DND-41 (cell line): ENCODE measurements around the gene MLF1.

ENCODE experiments used
- ATAC-seq: fragments of 200-7000 bp; cut with Tn5 transposase; 3 replicates; pipeline ENCODE4 v1.9.1; 2021; ENCODE audit warnings: low read depth; ENCODE audit not compliant: insufficient read depth
- DNase-seq: peaks from one replicate; pipeline ENCODE4 v3.0.0-alpha.2; 2020
- H2AFZ ChIP-seq: 2 replicates; pipeline ENCODE4 v1.6.0; 2012; ENCODE audit warnings: low read depth, low read length
- H3K27ac ChIP-seq: 2 replicates; pipeline ENCODE4 v1.5.1; 2012; ENCODE audit warnings: low read length, inconsistent platforms
- H3K27me3 ChIP-seq: fragments of 200-600 bp; sonication (generic); 2 replicates; pipeline ENCODE4 v1.6.0; 2012; ENCODE audit warnings: low read length, mild to moderate bottlenecking, inconsistent platforms; ENCODE audit not compliant: insufficient read depth, poor library complexity
- H3K36me3 ChIP-seq: 2 replicates; pipeline ENCODE4 v1.5.1; 2012; ENCODE audit warnings: low read length, inconsistent platforms; ENCODE audit not compliant: insufficient read depth
- H3K4me1 ChIP-seq: 2 replicates; pipeline ENCODE4 v1.5.1; 2012; ENCODE audit warnings: mild to moderate bottlenecking, low read length; ENCODE audit not compliant: insufficient read depth
- H3K4me2 ChIP-seq: 2 replicates; pipeline ENCODE4 v1.6.0; 2012; ENCODE audit warnings: mild to moderate bottlenecking, moderate library complexity, low read length, inconsistent platforms; ENCODE audit not compliant: insufficient read depth
- H3K4me3 ChIP-seq, 2 experiments: fragments of 200-600 bp in 1 of 2; shearing (Covaris generic) in 1 of 2; 2 replicates each; pipeline ENCODE4 v1.5.1; 2012 to 2016; ENCODE audit warnings: inconsistent platforms in 2 of 2, low read length in 2 of 2, mild to moderate bottlenecking in 2 of 2, low read depth in 1 of 2, moderate library complexity in 1 of 2
- H3K79me2 ChIP-seq: 2 replicates; pipeline ENCODE4 v1.6.0; 2012; ENCODE audit warnings: low read length, inconsistent platforms; ENCODE audit not compliant: insufficient read depth
- H3K9ac ChIP-seq: 2 replicates; pipeline ENCODE4 v1.6.0; 2012; ENCODE audit warnings: low read depth, mild to moderate bottlenecking, inconsistent platforms, low read length, moderate library complexity
- H3K9me3 ChIP-seq: 2 replicates; pipeline ENCODE4 v1.5.1; 2012; ENCODE audit warnings: low read length, moderate library complexity, mild to moderate bottlenecking, inconsistent platforms; ENCODE audit not compliant: insufficient read depth, severe bottlenecking
- H4K20me1 ChIP-seq: 2 replicates; pipeline ENCODE4 v1.6.0; 2012; ENCODE audit warnings: low read length; ENCODE audit not compliant: insufficient read depth
- CTCF ChIP-seq: IDR thresholded peaks from 2 replicates; pipeline ENCODE4 v1.5.1; 2012; ENCODE audit warnings: borderline replicate concordance, low read length, moderate library complexity, mild to moderate bottlenecking; ENCODE audit not compliant: poor library complexity, severe bottlenecking; ENCODE audit errors: extremely low read depth
- EZH2 ChIP-seq: IDR thresholded peaks from 3 replicates; pipeline ENCODE4 v1.6.1; 2012; ENCODE audit warnings: borderline replicate concordance, low read depth, mild to moderate bottlenecking, moderate library complexity, low read length, inconsistent platforms; ENCODE audit not compliant: severe bottlenecking

The MLF1 gene

GRCh38 chr3:158617982-158618875 is 47.2 kb downstream of the MLF1 start:
- no peak overlapping the region for H3K4me3 ChIP-seq
- H3K9me3 ChIP-seq: peaks cover 32% of the 10 kb centered on the region
- no peaks in the 10 kb centered on the region for H3K27me3 ChIP-seq
- H4K20me1 ChIP-seq: no peaks in the 10 kb centered on the region
- no peak for TF ChIP-seq EZH2
- no peak for TF ChIP-seq CTCF
- H3K79me2 ChIP-seq: no peaks in the 10 kb centered on the region
- no peak overlapping the region for H3K9ac ChIP-seq
- no peak overlapping the region for H3K4me2 ChIP-seq
- H3K4me1 ChIP-seq: no peaks in the 10 kb centered on the region
- DNase-seq (no peak), ATAC-seq (no peak)
- no peaks in the 10 kb centered on the region for H3K36me3 ChIP-seq
- no peak overlapping the region for H2AFZ ChIP-seq
- no peak overlapping the region for H3K27ac ChIP-seq

- Histone ChIP-seq H3K4me3 (no peak overlapping the region), H3K4me2 (no peak overlapping the region), H3K9ac (no peak overlapping the region), H3K27ac (no peak overlapping the region), H4K20me1 (no peaks in the 10 kb centered on the region), H3K36me3 (no peaks in the 10 kb centered on the region), H2AFZ (no peak overlapping the region), H3K79me2 (no peaks in the 10 kb centered on the region), H3K4me1 (no peaks in the 10 kb centered on the region), H3K9me3 (peaks cover 8% of the 10 kb centered on the region), H3K27me3 (no peaks in the 10 kb centered on the region)
- TF ChIP-seq CTCF (no peak), EZH2 (no peak)
- DNase-seq (no peak), ATAC-seq (no peak)
These were observed 54.9 kb downstream of the MLF1 start for GRCh38 chr3:158625881-158626280.

GRCh38 chr3:158631981-158632380 is 61.0 kb downstream of the MLF1 start:
- Histone ChIP-seq H3K4me2 (no peak overlapping the region), H3K4me3 (no peak overlapping the region), H3K27ac (no peak overlapping the region), H2AFZ (no peak overlapping the region), H3K79me2 (no peaks in the 10 kb centered on the region), H3K9me3 (no peaks in the 10 kb centered on the region), H3K9ac (no peak overlapping the region), H3K4me1 (no peaks in the 10 kb centered on the region), H4K20me1 (no peaks in the 10 kb centered on the region), H3K27me3 (no peaks in the 10 kb centered on the region), H3K36me3 (no peaks in the 10 kb centered on the region)
- no peak for DNase-seq
- no peak for ATAC-seq
- no peak for TF ChIP-seq CTCF
- TF ChIP-seq EZH2: no peak
